ENCODE data around the gene MS4A18.

DNA sequence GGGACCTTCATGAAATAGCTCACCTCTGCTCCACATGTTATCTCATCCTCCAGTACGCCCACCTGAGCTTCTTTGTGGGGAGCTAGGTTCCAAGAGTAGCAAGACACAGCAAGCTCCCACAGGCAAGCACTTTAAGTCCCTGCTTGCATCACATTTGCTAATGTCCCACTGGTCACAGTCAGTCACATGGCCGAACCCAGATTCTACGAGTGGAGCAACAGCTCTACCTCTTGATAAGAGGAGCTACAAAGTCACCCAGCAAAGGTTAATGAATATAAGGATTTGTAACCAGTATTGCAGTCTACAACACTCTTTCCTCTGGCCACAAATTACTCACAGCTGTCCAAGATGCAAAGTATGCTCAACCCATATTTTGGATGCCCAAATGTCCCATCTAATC is 16.9 kb downstream of the MS4A18 start:
- TF ChIP-seq, protein P1, sequence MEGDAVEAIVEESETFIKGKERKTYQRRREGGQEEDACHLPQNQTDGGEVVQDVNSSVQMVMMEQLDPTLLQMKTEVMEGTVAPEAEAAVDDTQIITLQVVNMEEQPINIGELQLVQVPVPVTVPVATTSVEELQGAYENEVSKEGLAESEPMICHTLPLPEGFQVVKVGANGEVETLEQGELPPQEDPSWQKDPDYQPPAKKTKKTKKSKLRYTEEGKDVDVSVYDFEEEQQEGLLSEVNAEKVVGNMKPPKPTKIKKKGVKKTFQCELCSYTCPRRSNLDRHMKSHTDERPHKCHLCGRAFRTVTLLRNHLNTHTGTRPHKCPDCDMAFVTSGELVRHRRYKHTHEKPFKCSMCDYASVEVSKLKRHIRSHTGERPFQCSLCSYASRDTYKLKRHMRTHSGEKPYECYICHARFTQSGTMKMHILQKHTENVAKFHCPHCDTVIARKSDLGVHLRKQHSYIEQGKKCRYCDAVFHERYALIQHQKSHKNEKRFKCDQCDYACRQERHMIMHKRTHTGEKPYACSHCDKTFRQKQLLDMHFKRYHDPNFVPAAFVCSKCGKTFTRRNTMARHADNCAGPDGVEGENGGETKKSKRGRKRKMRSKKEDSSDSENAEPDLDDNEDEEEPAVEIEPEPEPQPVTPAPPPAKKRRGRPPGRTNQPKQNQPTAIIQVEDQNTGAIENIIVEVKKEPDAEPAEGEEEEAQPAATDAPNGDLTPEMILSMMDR (IDR thresholded peaks at IDR 0.05; ENCODE audit: low read depth, low read length, missing input control), result no peak
- TF ChIP-seq, protein P2, sequence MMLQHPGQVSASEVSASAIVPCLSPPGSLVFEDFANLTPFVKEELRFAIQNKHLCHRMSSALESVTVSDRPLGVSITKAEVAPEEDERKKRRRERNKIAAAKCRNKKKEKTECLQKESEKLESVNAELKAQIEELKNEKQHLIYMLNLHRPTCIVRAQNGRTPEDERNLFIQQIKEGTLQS (IDR thresholded peaks at IDR 0.05), result no peak
- TF ChIP-seq RAD21 (IDR thresholded peaks at IDR 0.05) (no peak), SP1 (IDR thresholded peaks at IDR 0.05) (no peak), YY1 (IDR thresholded peaks at IDR 0.05) (no peak), HNF4A (conservative IDR thresholded peaks at IDR 0.05) (no peak), JUND (IDR thresholded peaks at IDR 0.05) (no peak), EGR1 (IDR thresholded peaks at IDR 0.05; ENCODE audit: low read depth in 2 of 2) (no peak), TAF1 (conservative IDR thresholded peaks at IDR 0.05) (no peak), FOXA1 (IDR thresholded peaks at IDR 0.05) (no peak)
- TF ChIP-seq, protein P3, sequence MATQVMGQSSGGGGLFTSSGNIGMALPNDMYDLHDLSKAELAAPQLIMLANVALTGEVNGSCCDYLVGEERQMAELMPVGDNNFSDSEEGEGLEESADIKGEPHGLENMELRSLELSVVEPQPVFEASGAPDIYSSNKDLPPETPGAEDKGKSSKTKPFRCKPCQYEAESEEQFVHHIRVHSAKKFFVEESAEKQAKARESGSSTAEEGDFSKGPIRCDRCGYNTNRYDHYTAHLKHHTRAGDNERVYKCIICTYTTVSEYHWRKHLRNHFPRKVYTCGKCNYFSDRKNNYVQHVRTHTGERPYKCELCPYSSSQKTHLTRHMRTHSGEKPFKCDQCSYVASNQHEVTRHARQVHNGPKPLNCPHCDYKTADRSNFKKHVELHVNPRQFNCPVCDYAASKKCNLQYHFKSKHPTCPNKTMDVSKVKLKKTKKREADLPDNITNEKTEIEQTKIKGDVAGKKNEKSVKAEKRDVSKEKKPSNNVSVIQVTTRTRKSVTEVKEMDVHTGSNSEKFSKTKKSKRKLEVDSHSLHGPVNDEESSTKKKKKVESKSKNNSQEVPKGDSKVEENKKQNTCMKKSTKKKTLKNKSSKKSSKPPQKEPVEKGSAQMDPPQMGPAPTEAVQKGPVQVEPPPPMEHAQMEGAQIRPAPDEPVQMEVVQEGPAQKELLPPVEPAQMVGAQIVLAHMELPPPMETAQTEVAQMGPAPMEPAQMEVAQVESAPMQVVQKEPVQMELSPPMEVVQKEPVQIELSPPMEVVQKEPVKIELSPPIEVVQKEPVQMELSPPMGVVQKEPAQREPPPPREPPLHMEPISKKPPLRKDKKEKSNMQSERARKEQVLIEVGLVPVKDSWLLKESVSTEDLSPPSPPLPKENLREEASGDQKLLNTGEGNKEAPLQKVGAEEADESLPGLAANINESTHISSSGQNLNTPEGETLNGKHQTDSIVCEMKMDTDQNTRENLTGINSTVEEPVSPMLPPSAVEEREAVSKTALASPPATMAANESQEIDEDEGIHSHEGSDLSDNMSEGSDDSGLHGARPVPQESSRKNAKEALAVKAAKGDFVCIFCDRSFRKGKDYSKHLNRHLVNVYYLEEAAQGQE (IDR thresholded peaks at IDR 0.05), result no peak
- TF ChIP-seq, protein P4, sequence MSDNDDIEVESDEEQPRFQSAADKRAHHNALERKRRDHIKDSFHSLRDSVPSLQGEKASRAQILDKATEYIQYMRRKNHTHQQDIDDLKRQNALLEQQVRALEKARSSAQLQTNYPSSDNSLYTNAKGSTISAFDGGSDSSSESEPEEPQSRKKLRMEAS (IDR thresholded peaks at IDR 0.05), result no peak
- TF ChIP-seq, protein P5, sequence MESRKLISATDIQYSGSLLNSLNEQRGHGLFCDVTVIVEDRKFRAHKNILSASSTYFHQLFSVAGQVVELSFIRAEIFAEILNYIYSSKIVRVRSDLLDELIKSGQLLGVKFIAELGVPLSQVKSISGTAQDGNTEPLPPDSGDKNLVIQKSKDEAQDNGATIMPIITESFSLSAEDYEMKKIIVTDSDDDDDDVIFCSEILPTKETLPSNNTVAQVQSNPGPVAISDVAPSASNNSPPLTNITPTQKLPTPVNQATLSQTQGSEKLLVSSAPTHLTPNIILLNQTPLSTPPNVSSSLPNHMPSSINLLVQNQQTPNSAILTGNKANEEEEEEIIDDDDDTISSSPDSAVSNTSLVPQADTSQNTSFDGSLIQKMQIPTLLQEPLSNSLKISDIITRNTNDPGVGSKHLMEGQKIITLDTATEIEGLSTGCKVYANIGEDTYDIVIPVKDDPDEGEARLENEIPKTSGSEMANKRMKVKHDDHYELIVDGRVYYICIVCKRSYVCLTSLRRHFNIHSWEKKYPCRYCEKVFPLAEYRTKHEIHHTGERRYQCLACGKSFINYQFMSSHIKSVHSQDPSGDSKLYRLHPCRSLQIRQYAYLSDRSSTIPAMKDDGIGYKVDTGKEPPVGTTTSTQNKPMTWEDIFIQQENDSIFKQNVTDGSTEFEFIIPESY (IDR thresholded peaks at IDR 0.05), result no peak
